ENCODE results near the gene KCNF1.

KCNF1 gene

GRCh38 chr2:10901160-10901939 lies 10.4 kb upstream of the KCNF1 start:
- no peak for DNase-seq (ENCODE audit: low read depth, low spot score)

GRCh38 chr2:10903861-10904210 lies 7.9 kb upstream of the KCNF1 start:
- no peak for DNase-seq (ENCODE audit: low read depth, low spot score)

GRCh38 chr2:10904455-10904854 lies 7.3 kb upstream of the KCNF1 start:
- no peak for DNase-seq (ENCODE audit: low read depth, low spot score)

GRCh38 chr2:10905006-10905861 lies 6.5 kb upstream of the KCNF1 start:
- DNase-seq (ENCODE audit: low read depth, low spot score): no peak

GRCh38 chr2:10905862-10906143 lies 5.9 kb upstream of the KCNF1 start:
- DNase-seq (ENCODE audit: low read depth, low spot score): no peak

- no peak for DNase-seq (ENCODE audit: low read depth, low spot score)
Observed at GRCh38 chr2:10906926-10907625, 4.7 kb upstream of the KCNF1 start.

- DNase-seq (ENCODE audit: low read depth, low spot score): no peak
Observed at GRCh38 chr2:10908195-10908594, 3.5 kb upstream of the KCNF1 start.

- DNase-seq (ENCODE audit: low read depth, low spot score): no peak
Observed at GRCh38 chr2:10909050-10909995, 2.4 kb upstream of the KCNF1 start.

GRCh38 chr2:10909996-10910341 lies 1.8 kb upstream of the KCNF1 start:
- DNase-seq (ENCODE audit: low read depth, low spot score): no peak

GRCh38 chr2:10910625-10911024 lies 1.1 kb upstream of the KCNF1 start:
- DNase-seq (ENCODE audit: low read depth, low spot score): no peak

- DNase-seq (ENCODE audit: low read depth, low spot score): no peak
Observed at GRCh38 chr2:10912076-10912731, 470 bp downstream of the KCNF1 start.

- DNase-seq (ENCODE audit: low read depth, low spot score): no peak
Observed at GRCh38 chr2:10912796-10913455, 1.2 kb downstream of the KCNF1 start.

- DNase-seq (ENCODE audit: low read depth, low spot score): no peak
Observed at GRCh38 chr2:10913501-10914271, 2.0 kb downstream of the KCNF1 start.

GRCh38 chr2:10914272-10914693 lies 2.5 kb downstream of the KCNF1 start:
- no peak for DNase-seq (ENCODE audit: low read depth, low spot score)

- no peak for DNase-seq (ENCODE audit: low read depth, low spot score)
Observed at GRCh38 chr2:10915236-10915635, 3.5 kb downstream of the KCNF1 start.

GRCh38 chr2:10915731-10916276 lies 4.1 kb downstream of the KCNF1 start:
- no peak for DNase-seq (ENCODE audit: low read depth, low spot score)

GRCh38 chr2:10916953-10917352 lies 5.2 kb downstream of the KCNF1 start:
- DNase-seq (ENCODE audit: low read depth, low spot score): no peak

GRCh38 chr2:10917927-10918326 lies 6.2 kb downstream of the KCNF1 start:
- no peak for DNase-seq (ENCODE audit: low read depth, low spot score)

GRCh38 chr2:10918661-10919409 lies 7.1 kb downstream of the KCNF1 start:
- no peak for DNase-seq (ENCODE audit: low read depth, low spot score)

All from smooth muscle cell of the brain vasculature (primary cell).